GM19372 (cell line): Measurements from ENCODE around the gene EIF4E3.

ENCODE experiments used
- ATAC-seq: cut with Tn5 transposase; IDR thresholded peaks from one replicate; pipeline ENCODE4 v1.9.1; 2021; ENCODE audit warnings: mild to moderate bottlenecking, low read depth, moderate library complexity; ENCODE audit not compliant: unreplicated experiment

EIF4E3 gene

DNA sequence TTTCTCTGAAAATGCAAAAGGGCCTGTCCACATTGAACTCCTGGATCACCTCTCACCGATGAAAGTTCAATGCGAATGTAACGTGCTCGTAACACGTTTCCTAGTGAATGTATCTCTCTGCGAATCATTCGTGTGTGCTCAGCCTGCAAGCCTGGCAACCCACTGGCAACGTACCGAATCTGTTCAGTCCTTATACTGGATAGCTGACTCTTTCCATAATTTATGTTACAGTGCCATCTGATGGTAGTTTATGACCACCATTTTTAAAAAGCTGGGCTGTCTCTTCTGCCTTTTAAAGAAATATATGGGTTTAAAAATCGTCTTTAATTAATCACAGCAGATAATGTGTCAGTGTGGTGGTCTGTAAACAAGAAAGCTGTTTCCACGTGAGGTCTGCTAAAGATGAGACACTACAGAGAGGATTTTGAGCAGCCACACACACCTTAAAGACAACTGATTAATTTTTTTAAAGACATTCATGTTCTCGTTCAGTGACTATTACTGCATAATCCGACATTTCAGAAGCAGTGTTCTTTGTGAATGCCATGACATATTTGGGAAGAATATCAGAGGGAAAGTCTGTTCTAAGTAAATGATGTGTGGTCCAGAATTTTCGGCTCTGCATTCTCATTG, 72.3 kb downstream of the EIF4E3 start:
- no peak for ATAC-seq

DNA sequence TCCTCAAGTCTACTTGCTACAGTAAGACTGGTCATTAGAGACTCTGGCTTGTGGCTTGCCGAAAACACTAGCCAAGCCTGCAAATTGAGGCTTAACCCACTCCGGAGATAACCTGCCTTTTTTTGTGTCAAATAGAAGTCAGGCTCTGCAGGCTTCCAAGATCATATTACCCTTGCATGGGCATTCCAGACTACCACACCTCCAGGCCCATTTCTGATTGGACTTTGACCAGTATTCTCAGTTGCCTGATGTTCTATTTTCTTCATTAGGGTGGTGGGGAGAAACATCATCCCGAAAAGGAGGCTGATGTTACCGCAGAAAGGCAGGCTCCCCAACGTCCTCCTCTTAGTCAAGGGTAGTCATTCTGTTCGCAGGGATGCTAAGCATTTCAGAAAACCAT, 73.6 kb downstream of the EIF4E3 start:
- no peak for ATAC-seq

DNA sequence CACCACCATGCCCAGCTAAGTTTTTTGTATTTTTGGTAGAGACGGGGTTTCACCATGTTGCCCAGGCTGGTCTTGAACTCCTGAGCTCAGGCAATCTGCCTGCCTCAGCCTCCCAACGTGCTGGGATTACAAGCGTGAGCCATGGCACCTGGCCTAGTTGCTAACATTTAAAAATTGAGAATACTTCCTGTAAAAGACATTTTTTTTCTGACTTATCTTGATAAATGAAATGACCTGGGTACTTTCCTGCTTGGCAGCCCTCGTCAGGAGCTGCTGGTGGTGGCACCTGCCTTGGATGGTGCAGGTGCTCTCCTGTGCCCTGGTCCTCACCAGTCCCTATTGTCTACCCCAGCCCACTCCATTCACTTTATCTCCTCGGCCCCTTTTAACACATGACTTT, 74.8 kb downstream of the EIF4E3 start:
- no peak for ATAC-seq

DNA sequence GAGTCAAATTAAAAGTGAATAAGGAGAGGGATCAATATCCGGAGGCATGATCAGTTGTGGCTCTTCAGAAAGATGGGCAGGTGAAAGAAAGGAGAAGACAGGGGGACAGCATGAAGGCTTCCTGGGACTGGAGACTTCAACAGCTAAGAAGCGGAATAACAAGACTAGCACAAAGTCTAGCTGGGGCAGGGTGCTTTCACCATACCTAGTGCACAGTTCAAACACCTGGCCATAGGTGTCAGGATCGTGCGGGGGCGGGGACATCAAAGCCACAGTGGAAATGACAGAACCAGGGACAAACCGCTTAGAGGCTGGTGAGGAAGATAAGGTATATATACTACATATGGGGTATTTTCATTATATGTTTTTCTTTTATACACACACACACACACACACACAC, 75.4 kb downstream of the EIF4E3 start:
- no peak for ATAC-seq

DNA sequence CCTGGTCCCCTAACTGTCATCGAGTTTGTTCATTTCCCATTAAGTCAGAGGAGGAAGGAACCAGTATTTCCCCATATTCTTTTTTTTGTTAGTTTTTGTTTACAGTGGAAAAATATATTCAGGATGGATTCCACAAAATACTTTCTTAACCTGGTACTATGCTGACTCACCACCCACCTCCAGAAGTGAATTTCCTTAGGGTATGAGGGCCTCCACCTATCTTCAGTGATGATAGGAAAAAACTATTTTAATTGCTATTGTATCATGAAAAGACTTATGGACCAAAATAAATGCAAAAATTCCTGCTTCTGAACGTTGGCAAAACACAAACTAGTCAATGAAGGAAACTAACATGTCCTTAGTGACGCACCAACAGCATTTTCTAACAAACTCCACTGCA, 77.5 kb downstream of the EIF4E3 start:
- ATAC-seq: no peak

DNA sequence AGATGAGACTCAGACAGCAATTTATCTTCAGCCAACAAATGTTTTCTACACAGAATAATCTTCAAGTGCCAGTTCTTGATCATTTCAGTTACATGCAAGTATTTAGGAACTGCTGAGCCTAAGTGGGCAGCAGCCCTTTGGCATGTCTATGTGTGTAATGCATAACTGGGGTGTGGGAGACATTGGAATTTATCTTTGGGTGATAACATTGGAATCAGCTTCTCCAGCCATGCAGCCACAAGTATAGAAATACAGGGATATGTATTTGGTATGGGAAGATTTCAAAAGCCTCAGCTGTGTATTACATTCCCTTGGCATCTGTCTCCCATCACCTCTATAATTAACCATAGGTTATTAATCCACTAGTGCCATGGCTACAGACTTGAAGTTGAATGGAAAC, 78.2 kb downstream of the EIF4E3 start:
- no peak for ATAC-seq

DNA sequence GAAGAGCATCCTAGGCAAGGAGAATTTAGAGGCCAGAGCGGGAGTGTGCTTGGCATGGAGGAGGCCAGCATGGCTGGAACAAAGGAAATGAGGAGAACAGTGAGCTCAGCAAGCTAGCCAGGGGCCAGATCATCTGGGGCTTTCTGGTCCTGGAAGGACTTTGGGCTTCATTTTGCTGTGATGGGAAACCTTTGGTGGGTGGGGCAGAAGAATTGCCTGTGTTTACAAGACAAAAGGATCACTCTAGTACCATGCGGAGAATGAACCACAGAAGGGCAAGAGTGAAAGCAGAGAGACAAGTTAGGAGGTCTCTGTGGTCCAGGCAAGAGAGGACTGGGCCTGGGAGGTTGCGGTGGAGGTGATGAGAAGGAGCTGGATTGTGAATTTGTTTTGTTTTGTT, 80.1 kb downstream of the EIF4E3 start:
- ATAC-seq: no peak

DNA sequence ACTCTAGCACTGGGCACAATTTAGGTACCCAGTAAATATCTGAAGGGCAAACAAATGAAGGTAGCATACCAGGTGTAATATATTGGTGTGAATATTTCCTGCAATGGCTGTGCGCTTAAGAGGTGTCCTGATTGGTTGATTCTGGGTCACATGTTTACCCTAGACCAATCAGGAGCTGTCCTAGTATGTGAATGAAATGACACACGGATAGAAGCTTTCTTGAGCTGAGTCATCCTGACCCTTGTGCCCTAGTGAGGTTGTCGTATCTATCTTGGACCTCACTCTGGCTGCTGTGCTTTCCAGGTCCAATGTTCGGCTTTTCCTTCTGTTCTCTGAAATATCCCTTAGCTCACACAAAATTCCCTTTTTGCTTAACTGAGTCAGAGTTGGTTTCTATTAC, 83.5 kb downstream of the EIF4E3 start:
- ATAC-seq: no peak

DNA sequence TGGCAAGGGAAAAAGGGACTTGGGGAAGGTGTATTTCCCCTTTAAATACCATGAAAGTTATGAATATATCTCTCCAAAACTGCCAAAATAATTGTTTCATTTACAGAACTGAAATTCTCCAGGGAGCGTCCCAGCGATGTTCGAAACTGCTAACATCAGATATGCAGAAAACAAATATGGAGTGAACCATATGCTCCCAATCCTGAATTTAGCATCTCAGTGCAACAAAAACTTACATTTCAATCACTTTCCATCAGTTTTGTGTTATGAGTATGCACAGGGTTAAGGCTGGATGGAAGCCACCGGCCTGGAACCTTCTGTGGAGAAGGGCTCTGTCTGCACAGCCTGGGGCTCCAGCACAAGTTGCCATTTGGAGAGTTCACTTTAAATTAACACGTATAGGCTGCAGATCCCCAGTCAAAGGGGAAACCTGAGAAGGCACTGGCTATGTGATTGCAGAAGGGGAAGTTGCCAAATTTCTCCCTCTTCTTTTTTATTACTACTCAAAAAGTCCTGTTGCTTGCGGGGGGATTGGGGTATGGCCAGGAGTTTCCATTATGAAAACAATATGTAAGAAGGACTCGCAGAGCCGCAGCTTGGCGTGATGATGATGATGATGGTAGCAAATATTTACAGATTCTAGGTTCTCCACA, 84.7 kb downstream of the EIF4E3 start:
- ATAC-seq: no peak

DNA sequence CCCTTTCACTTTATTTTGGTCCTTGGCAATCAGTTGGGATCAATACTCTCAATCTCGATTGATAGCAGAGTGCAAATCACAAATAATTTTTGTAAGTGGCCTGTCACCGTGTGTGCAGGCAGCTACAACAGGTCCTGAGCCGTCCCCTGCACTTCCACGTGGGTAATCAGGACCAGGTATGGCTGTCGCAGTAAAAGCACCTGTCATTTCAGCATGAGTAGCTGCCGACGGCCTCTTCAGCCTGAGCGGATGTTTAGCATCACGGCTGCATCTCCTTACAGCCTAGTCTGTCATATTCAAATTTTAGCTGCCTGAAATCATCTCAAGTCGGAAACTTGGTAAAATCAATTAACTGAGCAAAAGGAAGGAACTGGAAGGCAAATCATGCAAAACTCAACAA, 88.7 kb downstream of the EIF4E3 start:
- ATAC-seq: no peak

DNA sequence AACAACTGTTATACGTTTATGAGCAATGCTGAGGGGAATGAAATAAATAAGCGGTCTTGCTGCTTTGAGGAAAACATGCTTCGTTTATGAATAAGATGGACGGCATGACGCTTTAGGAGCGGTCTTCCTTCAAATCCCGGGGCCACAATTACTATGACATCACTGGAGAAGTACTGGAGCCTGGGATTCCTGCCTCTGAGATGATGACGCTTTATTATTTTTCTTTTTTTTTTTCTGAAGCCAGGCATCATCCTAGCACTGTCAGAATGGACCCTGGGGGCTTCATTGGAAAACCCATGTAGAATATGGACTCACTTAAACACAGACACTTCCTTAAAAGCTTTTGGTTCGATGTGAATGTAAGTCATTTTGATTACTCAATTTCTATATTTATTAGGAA, 89.2 kb downstream of the EIF4E3 start:
- ATAC-seq: no peak

DNA sequence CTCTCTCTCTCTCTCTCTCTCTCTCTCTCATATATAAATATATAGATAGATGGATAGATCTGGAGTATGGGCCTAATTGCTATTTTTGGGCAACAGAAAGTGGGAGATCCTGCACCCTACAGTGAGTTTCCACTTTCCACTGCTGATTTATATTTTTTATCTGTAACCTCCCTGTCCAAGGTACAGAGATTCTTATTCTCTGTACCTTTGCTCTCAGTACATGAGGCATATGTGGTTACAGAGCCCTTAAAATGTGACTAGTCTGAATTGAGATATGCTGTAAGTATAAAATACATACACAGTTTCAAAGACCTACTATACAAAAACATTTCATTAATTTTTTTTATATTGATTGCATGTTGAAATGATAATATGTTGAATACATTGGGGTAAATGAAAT, 90.5 kb downstream of the EIF4E3 start:
- no peak for ATAC-seq

DNA sequence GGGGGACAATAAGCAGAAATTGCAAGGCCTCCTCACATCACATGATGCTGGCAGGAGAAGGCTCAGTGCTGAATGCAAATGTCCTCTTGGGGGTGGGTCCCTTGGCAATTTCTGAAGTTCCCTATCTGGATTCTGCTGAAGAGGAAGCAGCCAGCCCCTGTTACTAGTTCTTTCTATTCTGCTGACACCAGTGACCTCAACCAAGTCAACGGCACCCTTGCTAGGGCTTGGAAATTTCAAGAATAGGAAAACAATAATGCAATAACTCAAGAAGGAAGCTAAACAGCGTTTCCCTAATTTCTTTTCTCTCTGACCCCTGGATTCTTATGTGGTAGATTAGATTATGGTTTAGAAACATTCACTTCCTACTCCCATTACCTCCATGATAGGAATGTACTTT, 95.5 kb downstream of the EIF4E3 start:
- ATAC-seq: no peak

DNA sequence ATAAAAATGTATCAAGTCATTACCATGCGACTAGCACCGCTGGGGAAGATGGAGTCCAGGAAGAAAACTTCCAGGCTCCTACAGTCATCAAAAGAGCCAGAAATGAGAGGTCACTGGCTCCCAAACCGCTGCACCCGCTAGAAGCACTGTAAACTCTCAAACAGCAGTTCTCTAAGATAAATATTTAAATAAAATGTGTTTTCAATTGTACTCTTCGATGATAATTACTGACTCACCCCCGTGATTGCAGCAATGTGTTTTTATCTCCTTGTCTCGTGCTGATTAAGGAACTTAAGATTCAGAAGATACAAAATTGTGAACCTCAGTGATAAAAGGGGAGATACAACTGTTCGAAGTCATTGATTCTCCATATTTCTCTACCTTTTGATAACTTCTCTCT, 95.9 kb downstream of the EIF4E3 start:
- ATAC-seq: no peak

DNA sequence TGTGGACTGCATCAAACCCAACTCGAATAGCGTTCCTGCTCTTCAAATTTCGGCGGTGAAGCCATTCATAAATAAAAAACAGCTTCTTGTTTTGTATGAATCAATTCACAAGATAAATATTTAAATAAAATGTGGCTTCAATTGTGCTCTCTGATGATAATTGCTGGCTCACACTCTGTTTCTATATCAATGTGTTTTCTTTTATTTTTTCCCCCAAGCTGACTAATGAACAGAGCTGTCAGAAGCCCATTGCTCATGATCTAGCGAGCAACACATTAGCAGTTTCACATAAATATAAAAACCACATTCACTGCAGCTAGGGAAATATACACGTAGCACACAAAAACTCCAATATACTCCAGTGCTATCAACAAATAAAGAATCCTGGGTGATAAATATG, 96.7 kb downstream of the EIF4E3 start:
- no peak for ATAC-seq

DNA sequence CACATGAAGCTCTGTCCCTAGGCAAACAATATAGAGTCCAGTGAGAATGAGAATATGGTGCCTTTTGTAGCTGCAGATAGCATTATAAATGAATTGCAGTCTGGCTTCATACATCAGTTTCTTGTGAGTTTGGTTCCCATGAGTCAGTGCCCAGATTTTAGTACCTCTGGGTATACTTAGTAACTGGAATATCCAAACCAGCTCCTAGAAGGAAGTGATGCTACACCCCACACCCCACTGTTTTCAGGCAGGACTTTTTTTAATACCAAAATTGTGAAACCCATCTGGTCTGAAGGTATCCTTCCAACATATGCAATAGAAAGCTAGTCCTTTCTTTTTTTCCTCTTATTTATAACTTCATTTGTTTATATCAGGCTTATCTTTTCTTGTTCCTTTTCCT, 99.5 kb downstream of the EIF4E3 start:
- ATAC-seq: no peak
